H9 (cell line): ENCODE results near the gene WHRN. TPM values are rescaled to one million over a fixed set of nuclear protein-coding genes. Genes with fewer than 3 reads are reported as not detected.

Experiments
- DNase-seq: peaks from one replicate; pipeline ENCODE4 v3.0.0-alpha.2; 2017
- H2AFZ ChIP-seq: one replicate; pipeline ENCODE4 v1.6.1; 2013; ENCODE audit warnings: mild to moderate bottlenecking, low read length, control low read depth, moderate library complexity
- H2AK5ac ChIP-seq: 2 replicates; pipeline ENCODE4 v1.6.1; 2013; ENCODE audit warnings: low read length, control low read depth, mixed read lengths; ENCODE audit not compliant: insufficient read length
- H2BK120ac ChIP-seq: one replicate; pipeline ENCODE4 v1.6.1; 2013; ENCODE audit warnings: low read depth, mild to moderate bottlenecking, low read length, control low read depth, inconsistent platforms; ENCODE audit not compliant: poor library complexity, severe bottlenecking
- H2BK12ac ChIP-seq: 2 replicates; pipeline ENCODE4 v1.6.1; 2013; ENCODE audit warnings: low read length, control low read depth, mixed read lengths, low read depth; ENCODE audit not compliant: insufficient read length
- H2BK15ac ChIP-seq: 2 replicates; pipeline ENCODE4 v1.6.1; 2013; ENCODE audit warnings: low read depth, low read length, control low read depth
- H2BK20ac ChIP-seq: one replicate; pipeline ENCODE4 v1.6.1; 2013; ENCODE audit warnings: low read depth, mild to moderate bottlenecking, low read length, control low read depth, inconsistent platforms; ENCODE audit not compliant: poor library complexity, severe bottlenecking
- H2BK5ac ChIP-seq: 2 replicates; pipeline ENCODE4 v1.6.1; 2013; ENCODE audit warnings: low read length, control low read depth, mixed read lengths; ENCODE audit not compliant: insufficient read length
- H3K14ac ChIP-seq: 2 replicates; pipeline ENCODE4 v1.6.1; 2013; ENCODE audit warnings: low read length, control low read depth; ENCODE audit not compliant: insufficient read depth
- H3K18ac ChIP-seq: 2 replicates; pipeline ENCODE4 v1.6.1; 2013; ENCODE audit warnings: low read depth, mild to moderate bottlenecking, mixed read lengths, low read length, control low read depth; ENCODE audit not compliant: insufficient read length
- H3K23ac ChIP-seq: 2 replicates; pipeline ENCODE4 v1.6.1; 2013; ENCODE audit warnings: low read length, control low read depth, mixed read lengths, low read depth; ENCODE audit not compliant: insufficient read length
- H3K23me2 ChIP-seq: 2 replicates; pipeline ENCODE4 v1.6.1; 2013; ENCODE audit warnings: low read depth, mild to moderate bottlenecking, mixed read lengths, low read length, control low read depth; ENCODE audit not compliant: insufficient read length, poor library complexity, severe bottlenecking
- H3K27ac ChIP-seq: 2 replicates; pipeline ENCODE4 v1.5.1; 2013; ENCODE audit warnings: low read length, control low read depth, mixed read lengths, low read depth; ENCODE audit not compliant: insufficient read length
- H3K27me3 ChIP-seq: 2 replicates; pipeline ENCODE4 v1.6.1; 2013; ENCODE audit warnings: low read length, control low read depth, inconsistent platforms; ENCODE audit not compliant: insufficient read depth
- H3K4ac ChIP-seq: 2 replicates; pipeline ENCODE4 v1.6.1; 2013; ENCODE audit warnings: low read depth, mild to moderate bottlenecking, control low read depth, inconsistent platforms, low read length, moderate library complexity
- H3K4me1 ChIP-seq: 2 replicates; pipeline ENCODE4 v1.6.1; 2013; ENCODE audit warnings: low read length, control low read depth, inconsistent platforms; ENCODE audit not compliant: insufficient read depth
- H3K4me2 ChIP-seq: 2 replicates; pipeline ENCODE4 v1.6.1; 2013; ENCODE audit warnings: low read length, control low read depth, mixed read lengths; ENCODE audit not compliant: insufficient read length, insufficient read depth
- H3K56ac ChIP-seq: 2 replicates; pipeline ENCODE4 v1.6.1; 2013; ENCODE audit warnings: low read depth, mild to moderate bottlenecking, mixed read lengths, low read length, control low read depth; ENCODE audit not compliant: insufficient read length
- H3K79me1 ChIP-seq: 2 replicates; pipeline ENCODE4 v1.6.1; 2013; ENCODE audit warnings: low read depth, mild to moderate bottlenecking, moderate library complexity, low read length, control low read depth, inconsistent platforms; ENCODE audit not compliant: insufficient read depth, poor library complexity, severe bottlenecking
- H3K79me2 ChIP-seq: 2 replicates; pipeline ENCODE4 v1.6.1; 2013; ENCODE audit warnings: low read length, control low read depth, inconsistent platforms; ENCODE audit not compliant: insufficient read depth
- H3K9ac ChIP-seq: 2 replicates; pipeline ENCODE4 v1.6.1; 2013; ENCODE audit warnings: low read length, control low read depth, mixed read lengths; ENCODE audit not compliant: insufficient read length; ENCODE audit errors: extremely low read depth
- H3K9me3 ChIP-seq: one replicate; pipeline ENCODE4 v1.6.1; 2013; ENCODE audit warnings: low read depth, low read length, inconsistent platforms; ENCODE audit not compliant: control insufficient read depth
- H3T11ph ChIP-seq: one replicate; pipeline ENCODE4 v1.6.1; 2013; ENCODE audit warnings: mild to moderate bottlenecking, low read length, control low read depth, inconsistent platforms
- H4K20me1 ChIP-seq: one replicate; pipeline ENCODE4 v1.6.1; 2013; ENCODE audit not compliant: control insufficient read depth, insufficient read length, insufficient read depth
- H4K5ac ChIP-seq: 2 replicates; pipeline ENCODE4 v1.6.1; 2013; ENCODE audit warnings: low read depth, mild to moderate bottlenecking, mixed read lengths, low read length, control low read depth; ENCODE audit not compliant: insufficient read length
- H4K8ac ChIP-seq: replicated peaks from 2 replicates; pipeline ENCODE4 v1.6.1; 2013; ENCODE audit warnings: low read length, control low read depth, mixed read lengths, low read depth; ENCODE audit not compliant: insufficient read length
- H4K91ac ChIP-seq: 2 replicates; pipeline ENCODE4 v1.6.1; 2013; ENCODE audit warnings: low read depth, mild to moderate bottlenecking, moderate library complexity, mixed read lengths, low read length, control low read depth; ENCODE audit not compliant: insufficient read length
- H3K27ac Mint-ChIP-seq, 3 experiments: 2 replicates in 2 of 3; 3 replicates in 1 of 3; pipeline ENCODE4 v1.8.0; 2020 to 2021; ENCODE audit warnings: mixed read lengths in 3 of 3, mild to moderate bottlenecking in 1 of 3, moderate library complexity in 1 of 3
- H3K27me3 Mint-ChIP-seq: 2 replicates; pipeline ENCODE4 v1.8.0; 2021; ENCODE audit warnings: low read depth, mild to moderate bottlenecking, moderate library complexity, mixed read lengths
- H3K36me3 Mint-ChIP-seq, 3 experiments: 2 replicates in 2 of 3; 3 replicates in 1 of 3; pipeline ENCODE4 v1.8.0; 2020 to 2021; ENCODE audit warnings: low read depth in 3 of 3, mixed read lengths in 3 of 3; ENCODE audit not compliant: insufficient read depth in 1 of 3
- H3K4me1 Mint-ChIP-seq, 2 experiments: 2 replicates each; pipeline ENCODE4 v1.8.0; 2020; ENCODE audit warnings: mixed read lengths in 2 of 2
- H3K4me3 Mint-ChIP-seq, 2 experiments: 2 replicates in 1 of 2; 3 replicates in 1 of 2; pipeline ENCODE4 v1.8.0; 2020 to 2021; ENCODE audit warnings: mild to moderate bottlenecking in 2 of 2, mixed read lengths in 2 of 2, moderate library complexity in 1 of 2
- H3K9me3 Mint-ChIP-seq, 2 experiments: 2 replicates in 1 of 2; 3 replicates in 1 of 2; pipeline ENCODE4 v1.8.0; 2020; ENCODE audit warnings: mild to moderate bottlenecking in 2 of 2, mixed read lengths in 2 of 2, moderate library complexity in 1 of 2
- CTCF ChIP-seq: fragments of 200-600 bp; sonication (generic); conservative IDR thresholded peaks from 3 replicates; pipeline ENCODE4 v1.8.0; 2021; ENCODE audit warnings: antibody characterized with exemption, mild to moderate bottlenecking
- WGBS: extraction: QIAGEN DNeasy Blood & Tissue Kit; methylation state at CpG from one replicate; pipeline ENCODE4 v1.1.7; 2013; ENCODE audit warnings: missing lambda C conversion rate, low lambda C conversion rate, mixed read lengths; ENCODE audit not compliant: insufficient read length; ENCODE audit errors: extremely low coverage; 5-methylcytosine and 5-hydroxymethylcytosine counted together
- total RNA-seq: library from RNA; stranded (reverse); gene quantifications from 2 replicates; pipeline ENCODE4 v1.2.1, GENCODE V29; 2021

Gene WHRN
- total RNA-seq, 1 experiment from 2014 or later, result 2.2 TPM

- Histone ChIP-seq H3T11ph (no peak overlapping the region), H2BK15ac (no peak overlapping the region), H3K23me2 (peaks cover 5% of the 10 kb centered on the region), H3K4me2 (peak overlapping the region; percentile 52), H4K91ac (no peak overlapping the region), H3K18ac (no peak overlapping the region), H3K79me2 (0 out of 2 replicates have a peak, but pooled peaks cover 3% of the 10 kb centered on the region), H3K4ac (no peak overlapping the region), H3K56ac (no peak overlapping the region), H3K9me3 (no peaks in the 10 kb centered on the region), H3K9ac (no peak overlapping the region), H4K20me1 (no peaks in the 10 kb centered on the region), H4K5ac (no peak overlapping the region), H2AFZ (no peak overlapping the region), H3K4me1 (peaks cover 13% of the 10 kb centered on the region), H2BK120ac (no peak overlapping the region), H2BK5ac (no peak overlapping the region), H2BK12ac (no peak overlapping the region), H3K27ac (peak overlapping the region; percentile 3), H3K79me1 (no peaks in the 10 kb centered on the region), H4K8ac (no peak overlapping the region), H2BK20ac (no peak overlapping the region), H3K14ac (peak overlapping the region; percentile 27; the same call in 1 of the 2 replicates), H2AK5ac (no peak overlapping the region), H3K27me3 (no peaks in the 10 kb centered on the region), H3K23ac (no peak overlapping the region)
- peak overlapping the region; percentile 87 to 99 (median 95) for H3K27ac Mint-ChIP-seq
- DNase-seq, result peak; percentile 74
- WGBS, result no CpG with 5 or more reads among the region's 6 CpGs
- no peaks in the 10 kb centered on the region for H3K27me3 Mint-ChIP-seq
- peaks cover 43 to 48% of the 10 kb centered on the region in 2 experiments for H3K4me1 Mint-ChIP-seq
- H3K4me3 Mint-ChIP-seq, result peak overlapping the region; percentile 28 to 61
- H3K9me3 Mint-ChIP-seq, result no peaks in the 10 kb centered on the region
- no peak for TF ChIP-seq CTCF
- H3K36me3 Mint-ChIP-seq, result peaks cover 16 to 28% (median 16%) of the 10 kb centered on the region in 3 experiments
Observed at GRCh38 chr9:114370251-114370967, 134.9 kb downstream of the WHRN start.
